ENCODE measurements around the gene DCAF4. TPM values are rescaled to one million over a fixed set of nuclear protein-coding genes. Genes with fewer than 3 reads are reported as not detected.
A peak's percentile ranks its signal among the peaks of the same experiment; 100 is the strongest.
"Not testable (repeated sequence)": the region's sequence is repeated elsewhere in the genome, so short reads cannot be mapped to it uniquely, and the experiment has no call there.

The DCAF4 gene
- polyA plus RNA-seq, 1 donor = 12.3 TPM

- no peak for DNase-seq
These were observed 48.4 kb downstream of the DCAF4 start for GRCh38 chr14:72974661-72975060.

GRCh38 chr14:72975770-72976169, 49.5 kb downstream of the DCAF4 start:
- no peak for DNase-seq

- no peak for DNase-seq
These were observed 52.6 kb downstream of the DCAF4 start for GRCh38 chr14:72978856-72979255.

- DNase-seq = no peak
These were observed 54.6 kb downstream of the DCAF4 start for GRCh38 chr14:72980863-72981262.

- no peak for DNase-seq
These were observed 56.0 kb downstream of the DCAF4 start for GRCh38 chr14:72982146-72982708.

- DNase-seq = no peak
These were observed 60.0 kb downstream of the DCAF4 start for GRCh38 chr14:72986214-72986613.

GRCh38 chr14:72986857-72987256, 60.6 kb downstream of the DCAF4 start:
- no peak for DNase-seq

GRCh38 chr14:72990171-72990570, 63.9 kb downstream of the DCAF4 start:
- no peak for DNase-seq

GRCh38 chr14:72996916-72997315, 70.7 kb downstream of the DCAF4 start:
- no peak for DNase-seq

GRCh38 chr14:72998252-72998903, 72.1 kb downstream of the DCAF4 start:
- DNase-seq = no peak

- DNase-seq = no peak
These were observed 73.1 kb downstream of the DCAF4 start for GRCh38 chr14:72999316-72999715.

- no peak for DNase-seq
These were observed 73.8 kb downstream of the DCAF4 start for GRCh38 chr14:73000073-73000472.

- no peak for DNase-seq
These were observed 77.4 kb downstream of the DCAF4 start for GRCh38 chr14:73003681-73004080.

GRCh38 chr14:73004641-73005040, 78.4 kb downstream of the DCAF4 start:
- not testable (repeated sequence) for DNase-seq

- DNase-seq = no peak
These were observed 81.6 kb downstream of the DCAF4 start for GRCh38 chr14:73007835-73008234.

GRCh38 chr14:73008501-73008900, 82.2 kb downstream of the DCAF4 start:
- peak; percentile 31 for DNase-seq

Other genes with a start within 250 kb of the DCAF4 start
- 4.5 TPM for gene DPF3, start 32.4 kb upstream of the DCAF4 start, polyA plus RNA-seq (ENCODE audit: insufficient read length)
- gene ZFYVE1, start 100.6 kb downstream of the DCAF4 start, polyA plus RNA-seq (ENCODE audit: insufficient read length) = 15.9 TPM
- 76.6 TPM for gene RBM25, start 132.1 kb downstream of the DCAF4 start, polyA plus RNA-seq (ENCODE audit: insufficient read length)
- 30.6 TPM for gene PSEN1, start 210.0 kb downstream of the DCAF4 start, polyA plus RNA-seq (ENCODE audit: insufficient read length)